HG03135 (cell line): ENCODE results near the gene TBX21.

ENCODE experiments used
- ATAC-seq: cut with Tn5 transposase; IDR thresholded peaks from one replicate; pipeline ENCODE4 v1.9.1; 2021; ENCODE audit warnings: mild to moderate bottlenecking, moderate library complexity; ENCODE audit not compliant: unreplicated experiment

Gene TBX21, protein sequence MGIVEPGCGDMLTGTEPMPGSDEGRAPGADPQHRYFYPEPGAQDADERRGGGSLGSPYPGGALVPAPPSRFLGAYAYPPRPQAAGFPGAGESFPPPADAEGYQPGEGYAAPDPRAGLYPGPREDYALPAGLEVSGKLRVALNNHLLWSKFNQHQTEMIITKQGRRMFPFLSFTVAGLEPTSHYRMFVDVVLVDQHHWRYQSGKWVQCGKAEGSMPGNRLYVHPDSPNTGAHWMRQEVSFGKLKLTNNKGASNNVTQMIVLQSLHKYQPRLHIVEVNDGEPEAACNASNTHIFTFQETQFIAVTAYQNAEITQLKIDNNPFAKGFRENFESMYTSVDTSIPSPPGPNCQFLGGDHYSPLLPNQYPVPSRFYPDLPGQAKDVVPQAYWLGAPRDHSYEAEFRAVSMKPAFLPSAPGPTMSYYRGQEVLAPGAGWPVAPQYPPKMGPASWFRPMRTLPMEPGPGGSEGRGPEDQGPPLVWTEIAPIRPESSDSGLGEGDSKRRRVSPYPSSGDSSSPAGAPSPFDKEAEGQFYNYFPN

GRCh38 chr17:47733047-47733673, at the start of gene TBX21:
TBX21 (plus strand) TSS chr17:47733236; CDS start chr17:47733455, 219 bp downstream.
- peak; percentile 68 for ATAC-seq

DNA sequence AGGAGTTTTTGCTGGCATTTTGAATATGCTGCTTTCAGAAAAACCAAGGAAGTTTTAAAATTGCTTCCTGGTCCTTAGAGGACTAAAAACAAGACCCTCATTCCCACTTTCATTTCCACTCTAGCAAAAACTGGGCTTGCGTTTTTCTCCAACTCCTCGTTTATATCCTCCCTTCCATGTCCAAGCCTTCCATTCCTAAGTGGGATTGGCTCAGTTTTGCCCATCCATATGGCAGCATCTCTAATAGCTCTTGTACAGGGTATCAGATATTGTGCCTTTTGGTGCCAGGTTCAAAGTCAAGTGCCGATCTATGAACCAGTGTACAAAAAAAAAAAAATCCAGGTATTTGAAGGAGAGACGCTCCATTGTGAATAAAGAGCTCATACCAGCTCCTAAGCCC, 49.0 kb upstream of the TBX21 start:
- no peak for ATAC-seq

DNA sequence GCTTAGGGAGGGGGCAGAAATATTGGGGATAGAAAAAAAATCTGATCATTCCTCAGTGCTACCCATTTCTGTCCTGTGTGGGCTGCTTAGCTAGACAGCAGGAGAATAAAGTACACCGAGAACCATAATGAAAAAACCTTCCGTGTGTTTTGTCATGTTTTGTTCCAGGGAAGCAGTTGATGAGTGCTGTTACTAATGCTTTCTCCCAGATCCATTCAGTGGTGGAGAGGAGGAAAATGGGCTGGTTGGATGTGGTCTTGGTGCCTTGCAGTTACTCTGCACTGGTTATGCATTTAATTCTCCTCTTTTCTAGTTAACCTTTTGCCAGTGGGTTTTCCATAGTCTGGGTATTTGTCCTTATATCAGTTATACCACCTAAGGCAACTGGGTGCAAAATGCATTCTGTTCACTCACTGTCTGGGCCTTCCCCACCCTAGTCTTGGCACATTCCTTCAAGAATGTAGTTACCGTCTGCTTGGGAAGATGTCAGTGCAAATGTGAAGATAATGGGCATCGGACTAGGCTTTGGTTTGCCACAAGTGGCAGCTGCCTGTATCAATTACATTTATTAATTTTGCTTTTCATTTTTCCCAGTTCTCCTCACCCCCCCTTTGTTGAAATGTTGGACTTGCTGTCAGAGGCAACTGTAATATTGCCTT, 48.4 kb upstream of the TBX21 start:
- no peak for ATAC-seq

DNA sequence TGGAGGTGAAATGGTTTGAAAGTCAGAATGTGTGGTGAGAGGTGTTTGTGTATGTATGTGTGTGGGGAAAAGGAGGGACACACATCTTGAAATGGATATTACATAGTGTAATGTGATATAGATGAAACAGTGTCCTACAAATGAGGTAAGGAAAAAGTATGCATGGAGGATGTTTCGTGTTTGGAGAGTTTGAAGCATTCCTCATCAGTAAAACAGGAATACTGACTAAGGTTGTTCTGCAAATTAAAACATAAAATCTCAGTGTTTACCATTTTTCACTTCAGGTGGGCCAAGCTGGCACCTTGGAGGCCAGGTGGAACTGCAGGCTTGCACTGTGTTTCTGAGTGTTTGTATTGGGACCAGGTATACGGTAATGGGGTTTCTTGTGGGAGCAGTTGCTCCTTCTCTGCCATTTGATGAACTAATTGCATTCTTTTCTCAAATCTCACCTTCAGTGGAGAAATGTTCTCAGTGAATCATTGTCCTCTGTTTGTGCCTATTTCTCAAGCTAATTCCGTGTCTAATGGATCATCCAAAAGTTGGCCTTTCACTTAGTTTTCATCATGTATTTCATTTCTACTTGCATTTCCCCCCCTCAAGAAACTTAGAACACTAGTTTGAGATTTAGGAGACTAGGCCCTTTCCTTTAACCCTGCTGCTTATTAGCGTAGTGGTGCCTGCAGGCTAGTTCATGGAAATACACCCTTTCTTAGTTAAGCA, 47.3 kb upstream of the TBX21 start:
- ATAC-seq: no peak

- no peak for ATAC-seq
Observed at GRCh38 chr17:47686276-47686635, 46.8 kb upstream of the TBX21 start.

- no peak for ATAC-seq
Observed at GRCh38 chr17:47686664-47687327, 46.2 kb upstream of the TBX21 start.

- ATAC-seq: no peak
Observed at GRCh38 chr17:47687328-47687690, 45.7 kb upstream of the TBX21 start.

- ATAC-seq: no peak
Observed at GRCh38 chr17:47687748-47688147, 45.3 kb upstream of the TBX21 start.

DNA sequence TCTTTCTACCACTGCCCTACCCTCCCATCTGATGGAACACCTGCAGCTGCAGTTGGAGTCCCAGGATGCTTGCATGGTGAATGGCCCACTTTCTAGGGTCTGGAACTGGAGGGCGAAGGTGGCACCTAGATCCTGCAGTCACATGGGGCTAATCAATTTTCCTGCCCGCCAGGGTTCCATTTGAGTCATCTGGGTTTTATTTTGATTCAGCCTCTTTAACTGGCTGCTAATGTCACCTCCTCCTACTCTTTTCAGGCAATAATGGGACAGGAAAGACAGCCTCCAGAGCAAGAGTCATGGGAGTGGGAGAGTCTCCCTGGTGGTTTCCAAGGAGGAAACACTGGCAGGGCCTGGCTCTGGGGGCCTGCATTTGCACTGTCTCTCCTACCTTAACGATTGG, 42.9 kb upstream of the TBX21 start:
- ATAC-seq: no peak

DNA sequence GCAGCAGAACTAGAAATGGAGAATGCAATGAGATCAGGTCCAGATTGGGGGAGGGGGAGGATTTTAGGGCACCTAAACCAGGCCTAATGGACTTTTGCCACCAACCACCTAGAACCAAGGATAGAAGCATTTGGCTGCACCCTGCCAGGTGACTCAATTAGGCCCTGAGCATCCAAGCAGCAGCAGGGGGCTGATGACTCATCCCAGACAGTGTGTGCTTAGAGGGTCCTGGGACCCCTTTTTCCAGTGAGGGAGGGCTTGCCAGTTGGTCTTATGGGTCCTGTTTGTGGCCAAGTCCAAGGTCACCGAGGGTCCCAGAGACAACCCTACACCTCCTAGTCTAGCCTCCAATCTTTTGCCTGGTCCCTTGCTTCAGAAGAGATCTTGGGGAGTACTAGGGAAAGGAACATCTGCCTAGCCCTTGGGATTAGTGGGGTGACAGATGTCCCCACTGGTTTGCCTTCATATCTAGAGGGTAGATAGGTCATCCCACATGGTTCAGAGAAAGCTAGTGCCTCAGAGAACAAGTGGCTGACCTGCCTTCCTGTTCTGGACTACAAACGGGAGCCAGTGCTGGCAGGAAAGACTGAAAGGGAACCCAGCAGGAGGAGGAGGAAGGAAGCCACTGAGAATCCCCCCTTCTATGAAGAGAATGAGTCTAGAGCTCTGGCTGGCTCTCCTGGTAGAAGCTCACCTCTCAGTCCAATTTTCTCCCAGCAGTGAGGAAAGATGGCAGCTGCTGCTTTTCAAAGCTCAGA, 40.7 kb upstream of the TBX21 start:
- ATAC-seq: no peak

DNA sequence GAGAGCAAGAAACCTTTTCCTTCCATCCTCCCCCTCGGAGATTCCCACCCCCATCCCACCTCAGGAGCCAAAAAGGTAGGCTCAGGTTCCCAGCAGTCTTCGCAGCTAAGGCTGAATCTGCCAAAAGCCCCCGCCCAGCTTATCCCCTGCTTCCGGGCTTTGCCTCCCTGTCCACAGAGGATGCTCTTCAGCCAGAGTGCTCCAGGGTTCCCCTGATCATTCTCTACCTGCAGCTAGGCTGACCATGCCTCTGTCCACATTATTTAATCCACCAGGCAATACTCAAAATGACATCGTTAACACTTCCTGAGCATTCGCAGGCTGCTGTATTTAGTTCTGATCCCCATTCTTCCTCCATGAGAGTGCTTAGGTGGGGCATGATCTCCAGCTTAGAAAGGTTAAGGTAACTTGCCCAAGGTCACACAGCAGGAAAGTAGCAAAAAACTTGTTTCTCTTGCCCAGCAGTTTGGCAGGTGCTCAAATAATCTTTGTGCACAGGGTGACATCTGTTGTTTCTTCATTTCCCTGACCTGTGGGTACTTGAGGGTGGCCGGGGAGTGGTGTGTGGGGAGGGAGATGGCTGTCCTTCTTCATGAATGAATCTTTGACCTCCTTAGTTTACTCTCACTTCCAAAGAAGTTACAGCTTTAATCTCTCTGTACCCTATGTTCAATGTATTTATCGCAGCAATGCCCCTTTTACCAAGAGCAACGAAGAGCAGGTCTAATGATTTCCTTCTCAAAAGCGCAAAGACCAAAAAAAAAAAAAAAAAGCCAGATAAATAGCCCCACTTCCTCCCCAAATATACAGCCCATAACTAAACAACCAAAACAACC, 39.9 kb upstream of the TBX21 start:
- ATAC-seq: no peak

DNA sequence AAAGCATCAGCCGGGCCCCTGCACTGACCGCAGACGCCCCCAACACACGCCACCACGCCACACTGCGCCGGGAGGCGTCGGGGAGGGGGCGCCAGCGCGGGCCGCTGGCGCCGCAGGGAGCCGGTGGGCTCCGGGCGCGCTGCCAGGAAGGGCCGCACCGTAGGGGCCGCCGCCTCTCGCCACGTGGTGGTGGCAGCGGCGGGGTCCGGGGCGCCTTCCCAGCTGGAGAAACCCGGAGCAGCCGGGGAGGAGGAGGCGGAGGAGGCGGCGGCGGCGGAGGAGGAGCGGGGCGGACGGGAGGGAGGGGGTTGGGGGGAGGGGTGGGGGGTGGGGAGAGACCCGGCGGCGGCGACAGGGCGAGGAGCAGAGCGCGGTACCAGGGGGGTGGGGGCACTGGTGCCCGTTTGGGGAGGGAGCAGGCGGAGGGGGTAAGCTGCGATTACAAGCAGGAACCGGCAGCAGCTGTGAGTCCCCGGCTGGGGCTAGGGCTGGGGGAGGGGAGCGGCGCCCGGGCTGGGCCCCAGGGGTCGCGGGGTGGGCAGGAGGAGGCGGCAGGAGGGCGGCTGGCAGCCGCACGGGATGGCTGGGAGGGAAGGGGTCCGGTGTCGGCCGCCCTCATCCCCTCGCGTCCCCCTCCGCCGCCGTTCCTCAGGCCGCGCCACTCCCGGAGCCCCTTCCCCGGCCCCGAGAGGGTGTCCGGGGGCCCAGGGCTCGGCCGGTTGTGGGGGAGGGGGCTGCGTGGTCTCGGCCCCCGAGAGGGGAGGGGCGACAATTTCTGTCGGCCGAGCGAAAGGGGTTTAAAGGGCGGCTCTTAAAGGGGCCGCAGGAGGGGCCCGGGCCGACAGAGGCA, 39.1 kb upstream of the TBX21 start, which contains the start of gene TBKBP1:
Gene TBKBP1 (plus strand): TSS at position 431 of the 850 bp plus-strand sequence. CDS start 1,952 bp downstream, outside the sequence.
- no peak for ATAC-seq

GRCh38 chr17:47694581-47695428, 38.2 kb upstream of the TBX21 start:
- no peak for ATAC-seq

GRCh38 chr17:47695429-47696376, 37.3 kb upstream of the TBX21 start:
- ATAC-seq: no peak

DNA sequence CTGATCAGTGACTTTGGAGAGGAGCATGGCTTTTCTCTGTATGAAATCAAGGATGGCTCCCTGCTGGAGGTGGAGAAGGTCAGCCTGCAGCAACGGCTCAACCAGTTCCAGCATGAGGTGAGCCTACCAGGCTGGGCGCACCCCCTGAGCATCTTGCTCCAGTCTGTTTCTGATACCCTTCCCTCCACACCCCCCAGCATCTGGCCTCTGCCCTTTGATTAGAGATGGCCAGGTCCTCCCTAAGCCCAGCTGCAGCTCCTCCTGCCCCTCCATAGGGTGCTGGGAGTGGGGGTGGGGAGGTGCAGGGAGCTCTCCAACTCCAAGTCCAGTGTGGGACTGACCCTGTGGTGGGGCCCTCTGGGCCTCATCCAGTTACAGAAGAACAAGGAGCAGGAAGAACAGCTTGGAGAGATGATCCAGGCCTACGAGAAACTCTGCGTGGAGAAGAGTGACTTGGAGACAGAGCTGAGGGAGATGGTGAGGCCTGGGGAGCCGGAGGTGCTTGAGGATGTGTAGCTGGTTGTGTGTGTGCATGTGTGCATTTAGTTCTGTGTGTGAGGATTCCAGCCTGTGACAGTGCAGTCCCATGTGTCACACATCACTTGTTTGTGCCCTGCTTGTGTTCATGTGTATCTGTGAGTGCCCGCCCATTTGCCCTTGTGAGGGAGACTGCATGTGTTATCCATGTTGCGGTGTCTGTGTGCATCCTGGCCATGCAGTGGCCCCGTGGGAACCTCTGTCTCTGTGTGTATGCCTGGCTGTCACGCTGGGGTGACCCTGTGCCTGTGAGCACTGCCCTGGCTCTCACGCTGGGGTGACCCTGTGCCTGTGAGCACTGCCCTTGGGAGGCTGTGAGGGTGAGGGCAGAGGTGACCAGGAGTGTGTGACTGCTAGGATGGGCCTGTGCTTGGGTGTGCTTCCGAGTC, 36.1 kb upstream of the TBX21 start:
- ATAC-seq: no peak
